Activated CD8-positive, alpha-beta memory T cell treated with anti-CD3 and anti-CD28 coated beads for 1 hour (primary cell): ENCODE results near the gene R3HDM2.
A peak's percentile ranks its signal among the peaks of the same experiment; 100 is the strongest.

ENCODE experiments used
- DNase-seq, 2 donors: peaks; one replicate each; pipeline ENCODE4 v3.0.0-alpha.2; 2020; ENCODE audit warnings: low read depth in 1 of 2; ENCODE audit errors: extremely low read depth in 1 of 2

The R3HDM2 gene

DNA sequence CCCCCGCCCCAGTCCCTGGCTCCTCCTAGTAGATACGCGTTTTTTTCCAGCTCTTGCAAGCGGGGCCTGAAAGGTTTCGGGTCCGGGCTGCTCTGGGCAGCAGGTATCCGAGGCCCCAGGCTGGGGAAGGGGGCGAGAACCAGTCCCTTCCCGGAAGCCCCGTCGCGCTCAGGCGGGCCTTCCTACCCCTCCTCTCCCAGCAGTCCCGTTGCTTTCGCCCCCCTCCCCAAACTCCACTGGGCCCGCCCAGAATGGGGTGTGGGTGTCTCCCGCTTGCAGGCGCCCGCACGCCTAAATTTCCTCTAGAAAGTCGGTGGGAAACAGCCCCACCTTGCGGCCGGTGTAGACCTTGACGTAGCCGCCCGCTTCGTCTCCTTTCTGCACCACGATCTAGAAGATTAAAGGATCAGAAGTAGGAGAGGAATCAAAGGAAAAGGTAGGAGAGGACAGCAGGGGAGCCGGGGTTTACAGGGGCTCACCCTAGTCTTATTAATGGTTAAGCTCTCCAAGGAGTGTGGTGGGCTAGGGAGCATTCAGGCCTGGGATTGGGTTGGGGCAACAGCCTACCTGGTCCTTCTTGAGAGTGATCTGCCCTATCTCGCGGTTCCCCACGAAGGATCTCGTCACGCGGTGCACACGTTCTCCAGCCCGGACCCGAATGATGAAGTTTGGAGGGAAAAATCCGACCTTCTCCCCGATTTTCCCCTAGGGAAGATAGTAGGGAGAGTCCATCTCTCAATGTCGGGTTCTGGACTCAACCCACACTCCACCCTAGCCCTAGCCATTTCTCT is 187.1 kb downstream of the R3HDM2 start:
- DNase-seq, result peak; percentile 48 to 70

DNA sequence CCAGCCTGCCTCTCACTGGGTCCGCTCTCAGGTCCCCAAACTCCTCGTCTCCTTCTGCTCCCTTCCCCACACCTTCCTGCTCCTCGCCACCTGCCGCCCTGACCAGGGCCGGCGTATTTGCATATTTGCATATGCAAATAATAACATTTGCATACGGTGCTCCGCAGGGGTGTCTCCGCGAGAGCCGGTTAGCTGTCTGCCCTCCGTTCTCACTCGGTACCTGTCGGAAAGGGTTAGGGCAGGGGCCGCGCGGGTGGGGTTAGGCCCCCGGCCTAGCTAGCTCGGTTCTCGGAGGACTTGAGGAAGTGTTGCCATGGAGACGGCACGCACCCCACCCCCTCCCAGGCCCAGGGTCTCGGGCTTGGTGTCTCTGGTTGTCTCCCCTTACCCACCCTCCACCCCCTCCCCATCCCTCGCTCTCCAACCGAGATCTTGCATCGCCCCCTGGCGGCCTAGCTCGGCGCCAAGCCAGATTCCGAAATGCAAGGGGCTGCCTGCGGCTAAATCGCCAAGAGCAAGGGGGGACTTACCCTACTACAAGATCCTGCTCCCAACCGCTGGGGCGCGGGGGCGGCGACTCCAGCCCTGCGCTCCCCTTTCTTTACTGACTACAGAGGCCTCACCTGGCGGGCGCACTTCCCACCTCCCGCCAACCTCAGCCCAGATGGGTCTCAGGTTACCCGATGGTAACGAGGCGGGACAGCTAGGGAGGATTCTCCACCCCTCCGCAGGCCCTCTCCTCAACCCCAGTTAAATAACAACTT is 188.0 kb downstream of the R3HDM2 start:
- DNase-seq, result peak; percentile 19 to 47

DNA sequence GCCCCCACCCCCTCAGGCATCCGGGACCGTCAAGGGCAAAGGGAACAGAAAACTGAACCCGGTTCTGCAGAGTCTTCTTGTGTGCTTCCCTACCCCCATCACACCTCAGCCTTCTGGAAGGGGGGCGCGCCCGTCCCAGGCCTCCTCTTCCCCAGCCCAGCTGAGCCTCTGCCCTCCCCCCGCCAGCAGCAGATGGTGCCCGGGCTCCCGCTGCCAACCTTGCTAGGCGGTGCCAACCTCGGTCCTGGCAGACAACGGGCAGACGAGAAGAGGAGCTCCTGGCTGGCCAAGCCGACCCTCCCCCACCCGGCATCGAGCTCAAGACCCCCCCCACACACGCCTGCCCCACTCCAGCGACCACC is 188.5 kb downstream of the R3HDM2 start:
- no peak for DNase-seq

DNA sequence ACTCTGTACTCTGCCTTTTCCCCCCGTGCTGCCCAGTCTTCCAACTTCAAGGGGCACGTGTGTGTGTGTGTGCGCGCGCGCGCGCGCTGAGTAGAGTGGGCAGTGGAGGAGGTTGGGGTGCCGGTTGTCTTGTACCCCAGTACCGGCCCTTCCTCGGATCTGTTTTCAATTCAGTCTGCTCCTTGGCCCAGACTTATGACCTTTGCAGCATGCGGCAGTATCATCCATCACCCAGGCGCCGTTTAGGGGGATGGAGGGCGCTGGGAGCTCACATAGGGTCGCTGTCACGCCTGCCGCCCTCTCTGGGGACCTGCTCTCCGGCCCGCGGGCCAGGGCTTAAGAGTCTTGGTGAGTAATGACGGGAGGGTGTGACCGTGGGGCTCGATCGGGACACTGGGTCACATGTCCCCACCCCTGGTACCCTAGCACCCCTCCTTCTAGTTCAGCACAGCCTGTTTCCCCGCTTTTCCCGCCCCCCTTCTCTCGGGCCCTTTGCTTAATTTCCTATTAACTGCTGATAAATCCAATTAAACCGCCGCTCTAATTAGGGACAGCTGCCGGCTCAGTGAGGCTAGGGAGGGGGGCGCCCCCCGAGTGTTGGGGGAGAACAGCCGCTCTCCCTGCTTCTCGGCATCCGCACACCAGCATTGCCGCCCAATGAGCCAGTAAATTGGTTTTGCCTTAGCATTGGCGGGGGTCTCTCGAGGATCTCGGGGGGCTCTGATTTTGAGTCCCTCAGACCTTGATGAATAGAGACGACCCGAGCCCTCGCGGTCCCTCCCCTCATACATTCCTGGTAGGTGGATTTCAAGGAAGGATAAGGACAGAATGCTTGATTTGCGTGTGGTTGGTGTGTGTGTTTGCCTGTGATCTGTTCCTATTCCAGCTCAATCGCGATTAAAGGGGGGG is 189.2 kb downstream of the R3HDM2 start:
- no peak for DNase-seq

DNA sequence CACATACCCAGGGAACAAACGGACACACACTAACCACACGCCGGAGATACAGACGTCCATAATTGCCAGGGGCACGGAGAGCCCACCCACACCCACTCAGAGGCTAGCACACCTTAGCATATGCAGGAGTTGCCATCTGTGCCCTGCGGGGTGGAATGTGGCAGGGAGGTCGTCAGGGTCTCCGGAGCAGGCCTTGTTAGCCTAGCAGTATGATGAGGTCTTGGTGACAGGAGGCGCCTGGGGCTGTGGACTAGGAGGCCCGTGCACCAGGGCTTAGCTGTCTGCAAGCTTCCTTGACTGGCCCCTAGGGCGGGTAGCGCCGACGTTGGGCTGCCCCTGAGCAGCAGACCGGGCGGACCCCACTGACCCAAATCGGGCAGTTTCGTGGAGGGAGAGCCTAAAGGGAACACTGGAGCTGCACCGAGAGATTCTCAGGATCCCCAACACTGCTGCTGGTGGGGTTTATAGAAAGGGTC is 189.9 kb downstream of the R3HDM2 start:
- DNase-seq, result no peak

DNA sequence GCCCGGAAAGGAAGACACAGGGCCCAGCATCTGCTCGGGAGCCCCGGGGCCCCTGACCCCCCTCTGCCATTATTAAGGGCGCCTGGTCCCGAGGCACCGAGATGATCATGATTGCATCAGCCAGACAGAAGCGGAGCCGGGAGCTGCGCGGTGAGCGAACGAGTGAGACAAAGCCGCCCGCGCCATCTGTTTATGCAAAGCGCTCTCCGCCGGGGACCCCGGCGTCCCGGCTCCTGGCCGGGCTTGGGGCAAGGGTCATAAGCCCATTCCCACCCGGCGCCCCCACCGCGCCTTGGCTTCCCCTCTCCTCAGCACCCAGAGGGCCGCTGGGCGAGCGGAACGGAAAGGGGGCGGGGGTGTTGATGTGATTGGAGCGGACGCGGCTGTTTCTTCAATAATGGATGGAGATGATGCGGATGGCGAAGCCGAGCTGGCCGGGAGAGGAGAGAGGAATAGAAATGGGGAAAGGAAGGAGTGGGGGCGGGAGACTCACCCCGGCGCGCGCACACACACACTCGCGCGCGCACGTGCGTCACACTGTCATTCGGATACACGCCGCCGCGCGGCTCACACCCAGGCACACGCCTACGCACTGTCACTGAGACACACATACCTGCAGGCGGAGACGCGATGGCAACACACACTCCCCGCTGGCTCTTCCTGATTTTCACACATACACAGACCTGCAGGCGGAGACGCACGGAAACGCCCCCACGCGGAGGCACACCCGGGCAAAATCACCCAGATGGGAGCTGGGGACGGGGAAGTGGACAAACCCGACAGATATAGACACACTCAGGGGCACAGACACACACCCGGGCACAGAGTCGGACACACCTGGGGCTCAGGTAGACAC is 190.5 kb downstream of the R3HDM2 start:
- peak; percentile 44 to 57 for DNase-seq

DNA sequence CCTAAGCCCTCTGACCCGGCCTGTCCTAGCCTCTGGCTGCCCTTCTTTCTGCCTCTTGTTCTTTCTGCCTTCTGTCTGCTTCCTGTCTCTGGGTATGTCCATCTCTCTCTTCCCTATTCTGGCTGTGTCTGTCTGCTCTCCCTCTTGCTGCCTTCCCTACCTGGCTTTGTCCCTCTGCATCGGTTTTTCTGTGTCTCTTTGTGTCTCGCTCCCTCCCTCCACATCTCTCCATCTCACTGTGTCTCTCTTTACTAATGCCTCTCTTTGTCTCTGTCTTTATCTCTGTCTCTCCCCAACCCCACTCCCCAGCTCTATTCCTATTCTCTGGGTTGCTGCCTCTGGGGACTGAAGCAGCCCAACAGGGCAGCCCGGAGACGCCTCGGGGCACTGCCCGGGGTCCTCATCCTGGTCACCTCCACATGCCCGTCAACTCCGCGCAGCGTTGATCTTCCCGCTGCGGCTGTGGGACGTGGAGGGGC is 191.2 kb downstream of the R3HDM2 start:
- no peak for DNase-seq

DNA sequence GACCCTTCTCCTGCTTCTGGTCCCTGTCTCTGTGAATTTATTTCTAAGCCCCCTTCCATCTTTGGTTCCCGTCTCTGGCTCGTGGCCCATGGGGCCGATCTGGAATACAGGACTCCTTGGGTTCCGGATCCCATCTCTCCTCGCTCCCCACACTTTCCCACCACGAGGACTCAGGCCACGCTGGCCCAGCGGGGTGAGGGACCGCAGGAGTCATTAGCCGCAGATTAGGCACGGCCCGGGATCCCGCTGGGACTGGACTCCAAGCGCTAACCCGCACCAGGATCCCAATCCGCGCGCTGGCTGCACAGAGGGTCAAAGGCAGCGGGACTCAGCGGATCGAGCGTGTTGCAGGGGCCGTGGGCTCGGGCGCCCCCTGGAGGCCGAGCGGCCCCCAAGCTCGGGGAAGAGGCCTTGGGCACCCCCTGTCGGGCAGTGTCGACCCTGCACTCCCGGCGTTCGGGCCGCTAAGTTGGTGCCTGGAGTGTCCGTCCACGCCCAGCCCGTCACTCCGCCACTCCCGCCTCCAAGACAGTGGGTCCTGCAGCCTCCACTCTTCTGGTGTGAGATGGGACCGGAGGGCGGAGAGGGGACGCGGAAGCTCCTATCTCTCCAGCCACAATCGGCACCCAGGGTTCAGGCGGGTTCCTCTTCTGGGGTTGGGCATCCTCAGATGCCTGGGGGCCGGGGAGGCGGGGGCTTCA is 191.8 kb downstream of the R3HDM2 start:
- DNase-seq, result peak in 1 of 2 donors; percentile 78

DNA sequence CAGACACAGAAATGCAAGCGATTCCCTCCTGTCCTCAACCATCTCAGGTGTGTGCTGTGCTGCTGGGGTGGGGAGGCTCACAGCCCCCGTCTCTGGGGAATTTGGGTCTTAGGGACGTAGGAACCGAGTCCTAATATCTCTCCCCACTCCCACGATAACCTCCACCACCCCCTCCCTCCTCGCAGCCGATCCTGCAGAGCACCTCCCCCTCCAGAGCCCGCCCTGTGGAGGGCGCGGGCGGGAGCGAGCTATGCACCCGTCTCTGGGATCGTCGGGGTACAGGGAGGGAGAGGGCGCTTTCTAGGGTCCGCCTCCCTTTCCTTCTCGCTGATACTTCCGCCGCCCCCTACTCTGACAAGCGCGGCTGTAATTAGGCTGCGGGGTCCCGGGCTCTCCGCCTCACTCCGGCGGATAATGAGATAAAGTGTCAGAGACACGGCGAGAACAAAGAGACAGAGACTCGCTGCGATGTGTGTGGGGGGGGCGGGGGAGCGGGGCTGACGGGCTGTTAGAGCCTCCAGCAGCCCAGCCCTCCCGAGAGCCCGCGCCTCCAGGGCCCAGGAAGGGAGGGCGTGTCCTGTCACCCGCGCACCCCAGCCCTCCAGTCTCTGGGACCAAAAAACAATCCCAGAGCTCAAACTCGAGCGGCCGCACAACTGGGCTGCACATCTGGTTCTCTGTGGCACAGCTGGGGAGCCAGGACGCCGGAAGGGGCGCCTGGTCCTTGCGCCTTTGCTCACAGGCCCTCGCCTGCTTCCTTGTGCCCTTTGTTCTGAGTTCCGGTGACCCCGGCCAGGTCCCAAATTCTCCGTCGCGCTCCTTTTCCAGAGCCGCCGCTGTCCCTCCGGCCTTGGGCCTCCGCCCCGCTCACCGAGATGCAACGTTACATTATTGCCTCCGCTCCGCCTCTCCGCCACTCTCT is 192.7 kb downstream of the R3HDM2 start:
- no peak for DNase-seq

DNA sequence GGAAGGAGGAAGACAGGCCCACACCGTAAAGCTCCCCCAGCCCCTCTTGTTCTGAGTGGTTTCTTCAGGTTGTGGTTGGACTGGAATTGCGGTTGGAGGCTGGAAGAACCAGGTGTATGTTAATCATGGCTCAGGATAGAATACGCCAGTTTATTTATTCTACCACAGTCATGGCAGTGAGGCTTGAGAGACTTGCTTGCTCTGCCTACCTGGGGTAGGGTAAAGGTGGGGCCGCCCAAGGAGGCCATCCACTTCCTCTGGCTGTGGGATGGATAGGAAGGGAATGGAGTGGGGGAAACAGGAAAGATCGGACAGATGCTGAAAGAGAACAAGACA is 193.3 kb downstream of the R3HDM2 start:
- no peak for DNase-seq

DNA sequence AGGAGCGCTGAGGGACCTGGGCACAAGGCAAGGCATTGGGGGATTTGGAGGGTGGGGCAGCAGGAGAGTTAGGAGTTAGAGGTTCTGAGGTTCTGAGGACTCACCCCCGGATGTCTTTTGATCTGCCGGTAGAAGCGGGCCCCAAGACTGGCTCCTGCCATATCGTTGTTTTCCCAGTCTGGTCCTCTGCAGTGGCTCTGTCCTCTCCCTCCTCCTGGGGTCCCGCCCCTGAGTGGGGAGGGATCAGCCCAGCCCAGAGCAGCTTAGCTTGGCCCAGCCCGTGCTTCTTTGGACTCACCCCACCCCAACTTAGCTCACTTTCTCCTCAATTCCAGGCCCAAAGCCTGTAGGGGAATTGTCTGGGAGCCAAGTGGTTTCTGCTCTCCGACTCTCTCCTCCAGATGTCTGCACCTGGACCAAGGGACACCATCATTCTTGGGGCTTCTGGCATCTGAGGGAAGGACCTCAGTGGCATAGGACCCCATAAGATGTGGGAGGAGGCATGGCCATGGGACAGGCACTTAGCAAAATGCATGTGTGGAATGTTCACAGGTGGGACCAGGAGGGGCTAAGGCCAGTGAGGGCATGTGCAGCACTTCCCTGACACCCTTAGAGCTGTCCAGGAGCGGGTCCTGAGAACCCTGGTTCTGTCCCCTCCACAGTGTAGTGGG is 193.8 kb downstream of the R3HDM2 start:
- DNase-seq, result no peak

DNA sequence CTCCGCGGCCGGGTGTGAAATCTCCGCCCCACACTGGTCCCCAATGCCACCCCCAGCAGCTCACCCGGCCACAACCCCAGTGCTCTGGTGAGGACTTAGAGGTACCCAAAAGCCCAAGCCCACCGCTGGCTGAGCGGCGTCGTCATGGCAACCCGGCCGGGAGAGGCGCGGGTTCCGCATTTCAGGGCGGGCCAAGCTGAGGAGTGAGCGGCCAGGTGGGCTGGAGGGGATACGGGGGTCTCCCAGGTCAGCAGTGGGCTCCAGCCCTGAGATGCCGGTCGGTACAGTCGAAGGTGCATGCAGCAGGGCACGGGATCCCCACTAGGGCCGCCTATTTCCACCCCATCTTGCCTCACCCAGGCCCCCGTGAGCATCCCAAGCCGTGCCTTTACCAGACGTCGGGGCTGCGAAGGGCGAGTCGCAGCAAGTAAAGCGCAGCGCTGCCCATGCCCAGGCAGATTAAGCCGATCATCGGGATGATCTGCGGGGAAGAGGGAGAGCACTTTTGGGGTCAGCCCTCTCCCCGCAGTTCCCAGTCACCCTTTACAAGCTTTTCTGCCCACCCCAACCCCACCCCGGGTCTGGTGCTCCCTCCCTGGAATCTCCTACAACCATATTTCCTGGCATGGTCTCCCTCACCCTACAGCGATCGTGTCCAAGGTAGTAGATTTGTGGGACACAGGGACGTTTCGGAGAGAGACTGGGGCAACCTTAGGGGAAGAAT is 194.5 kb downstream of the R3HDM2 start:
- no peak for DNase-seq

DNA sequence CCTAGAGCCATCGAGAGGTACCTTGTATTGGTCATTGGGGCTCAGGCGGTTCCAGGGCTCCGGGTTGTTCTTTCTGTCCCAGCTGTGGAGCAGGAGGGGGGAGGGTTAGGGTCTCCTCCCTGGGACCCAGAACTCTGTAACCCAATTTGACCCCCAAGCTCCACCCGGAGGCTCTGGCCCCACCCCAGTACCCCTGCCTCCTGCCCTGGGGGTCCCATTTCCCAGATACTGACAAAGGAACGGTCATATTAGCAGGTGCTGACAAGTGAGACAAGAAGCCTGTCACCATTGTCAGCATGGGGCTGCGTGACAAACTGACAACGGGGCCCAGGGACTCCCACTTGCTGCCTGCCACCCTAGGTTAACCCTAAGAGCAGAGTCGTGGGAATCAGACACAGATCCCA is 195.1 kb downstream of the R3HDM2 start:
- no peak for DNase-seq

DNA sequence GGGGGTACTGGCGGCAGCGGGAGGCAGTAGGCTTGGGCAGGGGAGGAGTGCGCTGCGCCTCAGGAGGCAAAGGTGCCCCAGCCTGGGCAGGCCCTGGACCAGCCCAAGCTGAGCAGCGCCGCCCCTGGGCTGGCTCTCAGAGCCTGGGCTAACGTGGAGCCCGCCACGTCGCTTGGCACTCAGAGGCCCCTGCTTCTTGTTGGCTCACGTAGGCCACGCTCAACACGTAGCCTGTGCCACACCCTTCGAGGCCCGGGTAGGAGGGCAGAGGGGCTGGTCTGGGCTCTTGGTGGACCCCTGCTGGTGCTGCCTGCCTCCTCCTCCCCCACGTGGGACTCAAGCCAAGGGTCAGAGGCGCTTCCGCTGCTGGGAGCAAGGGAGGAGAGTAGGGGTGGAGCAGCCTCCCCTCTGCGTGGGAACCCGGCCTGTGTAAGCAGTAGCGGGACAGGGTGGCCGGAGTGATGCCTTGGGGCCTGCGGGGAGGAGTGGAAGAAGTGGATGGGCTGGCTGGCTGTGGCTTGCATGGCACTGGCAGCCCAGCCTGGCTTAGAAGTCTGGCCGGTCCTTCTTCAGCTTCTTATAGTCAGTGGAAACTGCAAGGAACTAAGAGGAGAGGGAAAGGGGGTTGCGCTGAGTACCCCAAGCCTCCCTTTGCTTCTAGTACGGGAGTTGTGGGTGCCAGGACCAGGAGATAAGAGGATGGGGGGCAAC is 195.7 kb downstream of the R3HDM2 start:
- DNase-seq, result no peak

DNA sequence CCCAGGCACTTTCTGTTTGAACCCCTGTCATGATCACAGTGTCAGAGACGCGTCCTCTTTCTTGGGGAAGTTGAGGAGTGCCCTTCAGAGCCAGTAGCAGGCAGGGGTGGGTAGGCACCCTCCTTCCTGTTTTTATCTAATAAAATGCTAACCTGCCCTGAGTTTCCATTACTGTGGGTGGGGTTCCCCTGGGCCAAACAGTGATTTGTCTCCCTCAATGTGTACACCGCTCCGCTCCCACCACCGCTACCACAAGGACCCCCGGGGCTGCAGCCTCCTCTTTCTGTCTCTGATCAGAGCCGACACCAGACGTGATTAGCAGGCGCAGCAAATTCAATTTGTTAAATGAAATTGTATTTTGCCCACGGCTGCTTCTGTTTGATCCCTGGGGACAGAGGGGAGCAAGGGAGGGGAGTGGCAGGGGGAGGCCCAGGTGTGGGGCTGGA is 196.2 kb downstream of the R3HDM2 start:
- no peak for DNase-seq

DNA sequence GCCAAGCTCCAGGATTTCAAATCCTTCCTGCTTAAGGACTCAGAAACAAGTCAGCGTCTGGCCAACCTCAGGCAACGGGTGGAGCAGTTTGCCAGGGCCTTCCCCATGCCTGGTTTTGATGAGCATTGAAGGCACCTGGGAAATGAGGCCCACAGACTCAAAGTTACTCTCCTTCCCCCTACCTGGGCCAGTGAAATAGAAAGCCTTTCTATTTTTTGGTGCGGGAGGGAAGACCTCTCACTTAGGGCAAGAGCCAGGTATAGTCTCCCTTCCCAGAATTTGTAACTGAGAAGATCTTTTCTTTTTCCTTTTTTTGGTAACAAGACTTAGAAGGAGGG is 196.6 kb downstream of the R3HDM2 start:
- DNase-seq, result no peak
